ENCODE data around the gene ARHGAP12. TPM values are rescaled to one million over a fixed set of nuclear protein-coding genes. Genes with fewer than 3 reads are reported as not detected.

The ARHGAP12 gene
- total RNA-seq, 2 donors from 2014 or later: 34.3 to 44.9 TPM

DNA sequence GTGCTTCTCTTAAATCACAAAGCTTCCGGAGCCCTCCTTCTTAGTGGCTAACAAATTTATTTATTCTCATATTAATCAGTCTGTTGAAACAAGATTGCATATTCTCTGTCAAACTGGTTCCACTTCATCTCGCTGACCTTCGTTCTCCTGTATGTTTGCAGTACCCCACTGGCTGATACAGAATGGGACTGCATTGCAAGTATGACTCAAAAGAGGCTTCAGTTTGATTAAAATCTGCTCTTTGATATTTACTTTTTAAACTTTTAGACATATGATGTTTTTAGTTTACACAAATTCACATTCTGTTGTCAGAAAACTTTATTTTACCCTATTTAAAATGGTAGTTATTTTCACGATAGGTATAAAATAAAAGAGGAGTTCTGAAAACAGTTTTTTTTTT is 14.3 kb upstream of the ARHGAP12 start:
- 52% methylated on average over 4 of the region's 4 CpGs for WGBS

DNA sequence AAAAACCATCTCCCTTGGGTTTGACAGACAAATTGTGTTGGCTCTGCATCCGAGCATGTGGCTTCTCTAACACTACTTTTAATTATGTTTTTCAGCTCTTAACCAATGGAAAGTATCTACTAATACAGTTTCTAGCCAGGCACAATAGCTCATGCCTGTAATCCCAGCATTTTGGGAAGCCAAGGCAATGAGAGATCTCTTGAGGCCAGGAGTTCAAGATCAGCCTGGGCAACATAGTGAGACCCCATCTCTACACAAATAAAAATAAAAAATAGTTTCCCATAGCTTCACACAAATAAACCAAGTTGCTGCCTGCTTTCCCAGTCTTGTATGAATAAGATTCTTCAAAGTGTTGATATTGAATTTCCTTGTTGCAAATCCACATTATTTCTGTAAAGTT is 13.8 kb upstream of the ARHGAP12 start:
- DNase-seq (ENCODE audit: low spot score): no peak
- H3K36me3 ChIP-seq: no peaks in the 10 kb centered on the region
- H3K9me3 ChIP-seq: no peaks in the 10 kb centered on the region
- H3K27ac ChIP-seq: no peak overlapping the region
- no peak overlapping the region for H3K4me3 ChIP-seq
- TF ChIP-seq POLR2AphosphoS5 (IDR thresholded peaks at IDR 0.05) (no peak), POLR2A (IDR thresholded peaks at IDR 0.05) (no peak)
- TF ChIP-seq, protein P1, sequence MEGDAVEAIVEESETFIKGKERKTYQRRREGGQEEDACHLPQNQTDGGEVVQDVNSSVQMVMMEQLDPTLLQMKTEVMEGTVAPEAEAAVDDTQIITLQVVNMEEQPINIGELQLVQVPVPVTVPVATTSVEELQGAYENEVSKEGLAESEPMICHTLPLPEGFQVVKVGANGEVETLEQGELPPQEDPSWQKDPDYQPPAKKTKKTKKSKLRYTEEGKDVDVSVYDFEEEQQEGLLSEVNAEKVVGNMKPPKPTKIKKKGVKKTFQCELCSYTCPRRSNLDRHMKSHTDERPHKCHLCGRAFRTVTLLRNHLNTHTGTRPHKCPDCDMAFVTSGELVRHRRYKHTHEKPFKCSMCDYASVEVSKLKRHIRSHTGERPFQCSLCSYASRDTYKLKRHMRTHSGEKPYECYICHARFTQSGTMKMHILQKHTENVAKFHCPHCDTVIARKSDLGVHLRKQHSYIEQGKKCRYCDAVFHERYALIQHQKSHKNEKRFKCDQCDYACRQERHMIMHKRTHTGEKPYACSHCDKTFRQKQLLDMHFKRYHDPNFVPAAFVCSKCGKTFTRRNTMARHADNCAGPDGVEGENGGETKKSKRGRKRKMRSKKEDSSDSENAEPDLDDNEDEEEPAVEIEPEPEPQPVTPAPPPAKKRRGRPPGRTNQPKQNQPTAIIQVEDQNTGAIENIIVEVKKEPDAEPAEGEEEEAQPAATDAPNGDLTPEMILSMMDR (IDR thresholded peaks at IDR 0.05): no peak
- H3K4me1 ChIP-seq (replicated peaks): no peaks in the 10 kb centered on the region
- 90% methylated on average over 1 of the region's 1 CpG for WGBS
- intact Hi-C loops (cut with DNase I): loop anchor here (10.0 kb wide), 1 partner anchor 108 kb away; no protein-coding TSS in a partner anchor
- no peaks in the 10 kb centered on the region for H3K27me3 ChIP-seq (replicated peaks; ENCODE audit: insufficient read depth)

More for the DNA sequence above, 14.3 kb upstream of the ARHGAP12 start:
- intact Hi-C loops (cut with DNase I): loop anchor here (10.0 kb wide), 1 partner anchor 108 kb away; no protein-coding TSS in a partner anchor
- TF ChIP-seq, protein P1 (IDR thresholded peaks at IDR 0.05): no peak
- peak; percentile 21 for TF ChIP-seq POLR2AphosphoS5 (IDR thresholded peaks at IDR 0.05)
- Histone ChIP-seq H3K27ac (no peak overlapping the region), H3K9me3 (no peaks in the 10 kb centered on the region), H3K27me3 (replicated peaks; ENCODE audit: insufficient read depth) (no peaks in the 10 kb centered on the region), H3K4me3 (no peak overlapping the region), H3K36me3 (no peaks in the 10 kb centered on the region), H3K4me1 (replicated peaks) (no peaks in the 10 kb centered on the region)
- no peak for DNase-seq (ENCODE audit: low spot score)

DNA sequence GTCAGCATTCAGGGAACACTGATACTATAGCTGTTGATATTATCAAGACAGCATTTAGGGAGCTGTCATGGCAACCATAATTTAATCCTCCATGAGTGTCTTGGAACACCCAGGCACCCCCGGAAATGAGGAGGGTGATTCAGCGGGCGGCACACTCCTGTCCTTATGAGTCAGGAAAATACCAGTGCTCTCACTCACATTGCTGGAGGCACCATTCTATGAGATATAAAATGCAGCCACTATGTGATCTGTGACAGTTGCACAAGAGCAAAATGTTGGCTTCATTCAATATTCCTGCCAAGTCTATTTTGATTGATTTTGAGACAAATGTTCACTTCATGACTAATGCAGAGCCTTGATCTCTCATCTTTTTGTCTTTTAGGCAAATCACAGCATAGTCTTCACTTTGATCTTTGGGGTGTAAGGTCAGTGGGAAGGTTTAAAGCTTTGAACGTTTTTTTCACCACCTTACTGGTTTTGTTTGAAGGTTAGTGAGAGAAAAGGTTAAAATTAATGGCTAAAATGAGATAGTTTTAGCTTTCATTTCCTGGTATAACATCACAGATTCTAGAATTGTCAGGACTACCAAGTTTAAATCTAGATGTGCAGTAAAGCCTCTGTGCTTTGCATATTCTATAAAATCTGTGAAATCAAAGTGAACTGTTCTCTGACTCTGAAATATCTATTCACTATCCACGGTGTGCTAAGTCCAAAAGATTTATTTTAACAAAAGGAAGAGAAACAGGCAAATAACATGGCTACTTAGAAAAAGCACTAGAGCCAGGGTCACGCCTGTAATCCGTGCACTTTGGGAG is 12.4 kb upstream of the ARHGAP12 start:
- Histone ChIP-seq H3K4me3 (no peak overlapping the region), H3K4me1 (replicated peaks) (no peaks in the 10 kb centered on the region), H3K27ac (no peak overlapping the region), H3K9me3 (no peaks in the 10 kb centered on the region), H3K27me3 (replicated peaks; ENCODE audit: insufficient read depth) (no peaks in the 10 kb centered on the region), H3K36me3 (no peaks in the 10 kb centered on the region)
- DNase-seq (ENCODE audit: low spot score): peak; percentile 28
- 55% methylated on average over 7 of the region's 7 CpGs for WGBS
- TF ChIP-seq, protein P1 (IDR thresholded peaks at IDR 0.05): no peak
- TF ChIP-seq POLR2A (IDR thresholded peaks at IDR 0.05): no peak
- TF ChIP-seq POLR2AphosphoS5 (IDR thresholded peaks at IDR 0.05): no peak
- intact Hi-C loops (cut with DNase I): loop anchor here (10.0 kb wide), 1 partner anchor 106 kb away; no protein-coding TSS in a partner anchor

DNA sequence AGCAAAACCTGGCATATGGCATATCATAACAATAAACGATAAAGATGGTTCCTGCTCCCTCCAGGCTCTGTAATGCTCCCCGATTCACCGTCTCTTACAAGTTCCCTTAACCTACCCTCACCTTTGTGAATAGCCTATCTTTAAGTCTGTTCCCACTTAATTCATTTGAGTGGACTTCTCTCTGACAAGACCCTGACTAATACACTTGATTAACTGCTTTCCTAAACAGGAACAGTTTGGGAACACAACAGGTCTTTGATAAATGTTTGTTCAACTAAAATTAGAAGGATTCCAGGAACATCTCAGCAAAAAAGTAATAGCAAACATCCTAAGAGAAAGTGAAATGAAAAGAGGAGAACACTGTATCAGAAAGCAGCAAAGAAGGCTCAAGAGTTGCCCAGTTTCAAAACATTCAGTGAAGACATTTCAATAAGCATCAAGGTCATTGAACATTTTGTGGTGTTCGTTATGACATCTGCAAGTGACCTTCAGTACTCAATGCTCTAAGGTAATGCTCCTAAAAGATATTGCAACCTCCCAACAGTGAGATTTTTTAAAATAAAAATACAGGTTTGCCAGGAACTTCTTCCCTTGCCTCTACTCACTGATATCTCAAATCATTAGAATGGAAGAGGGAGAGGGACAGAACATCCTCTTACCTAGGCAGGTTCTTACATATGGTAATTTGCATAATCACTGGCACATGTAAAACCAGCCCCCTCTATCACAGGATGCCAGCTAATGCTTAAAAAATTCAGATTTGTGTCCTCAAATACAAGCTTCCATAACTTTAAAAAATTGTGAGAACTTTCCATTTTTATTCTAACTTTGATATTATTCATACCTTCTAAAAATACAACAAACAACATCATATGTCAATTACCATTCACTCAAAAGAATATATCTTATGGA is 11.4 kb upstream of the ARHGAP12 start:
- Histone ChIP-seq H3K27me3 (replicated peaks; ENCODE audit: insufficient read depth) (no peaks in the 10 kb centered on the region), H3K9me3 (no peaks in the 10 kb centered on the region), H3K27ac (no peak overlapping the region), H3K4me1 (replicated peaks) (no peaks in the 10 kb centered on the region), H3K36me3 (no peaks in the 10 kb centered on the region), H3K4me3 (no peak overlapping the region)
- TF ChIP-seq POLR2AphosphoS5 (IDR thresholded peaks at IDR 0.05) (no peak), POLR2A (IDR thresholded peaks at IDR 0.05) (no peak)
- TF ChIP-seq, protein P1 (IDR thresholded peaks at IDR 0.05): no peak
- 90% methylated on average over 4 of the region's 4 CpGs for WGBS
- intact Hi-C loops (cut with DNase I): loop anchor here (10.0 kb wide), 1 partner anchor 105 kb away; no protein-coding TSS in a partner anchor
- no peak for DNase-seq (ENCODE audit: low spot score)

Data from prostate gland (tissue), 2 donors.